ENCODE measurements around the gene LUM.

LUM gene

GRCh38 chr12:91077228-91077954 lies 33.9 kb downstream of the LUM start:
- H3K4me3 ChIP-seq, result no peak overlapping the region
- TF ChIP-seq CTCF (IDR thresholded peaks at IDR 0.05), result no peak

GRCh38 chr12:91074851-91075250 lies 36.4 kb downstream of the LUM start:
- DNase-seq (ENCODE audit: low spot score), result no peak
- no peak for TF ChIP-seq CTCF (IDR thresholded peaks at IDR 0.05)
- Histone ChIP-seq H3K27ac (peak overlapping the region; percentile 51 to 57), H3K4me3 (peak overlapping the region; percentile 44)

More at GRCh38 chr12:91077228-91077954, 33.9 kb downstream of the LUM start:
- H3K27ac ChIP-seq, result no peak overlapping the region
- DNase-seq (ENCODE audit: low spot score), result no peak

- no peak for TF ChIP-seq CTCF (IDR thresholded peaks at IDR 0.05)
- Histone ChIP-seq H3K4me3 (peak overlapping the region; percentile 44), H3K27ac (peak overlapping the region; percentile 51 to 57)
- no peak for DNase-seq (ENCODE audit: low spot score)
Measured at GRCh38 chr12:91074154-91074709, 37.1 kb downstream of the LUM start.

DNA sequence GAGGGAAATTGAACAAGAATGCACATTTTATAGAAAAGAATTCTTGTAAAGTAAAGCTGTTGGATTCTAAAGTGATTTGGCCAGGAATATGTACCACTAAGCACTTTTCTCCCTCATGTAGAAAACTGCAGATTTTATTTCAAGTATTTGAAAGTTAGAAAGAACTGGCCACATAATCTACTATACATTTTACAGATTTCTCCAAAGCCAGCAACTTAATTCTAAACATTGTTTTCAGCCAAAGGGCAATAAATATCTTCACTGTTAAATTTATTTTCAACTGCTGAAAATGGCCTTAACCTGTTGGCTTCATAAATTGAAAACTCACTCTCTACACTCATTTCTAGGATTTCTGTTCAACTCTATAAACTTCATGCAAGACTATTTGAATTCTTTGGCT lies 37.9 kb downstream of the LUM start:
- TF ChIP-seq CTCF (IDR thresholded peaks at IDR 0.05), result no peak
- no peak for DNase-seq (ENCODE audit: low spot score)
- Histone ChIP-seq H3K27ac (no peak overlapping the region), H3K4me3 (no peak overlapping the region)

DNA sequence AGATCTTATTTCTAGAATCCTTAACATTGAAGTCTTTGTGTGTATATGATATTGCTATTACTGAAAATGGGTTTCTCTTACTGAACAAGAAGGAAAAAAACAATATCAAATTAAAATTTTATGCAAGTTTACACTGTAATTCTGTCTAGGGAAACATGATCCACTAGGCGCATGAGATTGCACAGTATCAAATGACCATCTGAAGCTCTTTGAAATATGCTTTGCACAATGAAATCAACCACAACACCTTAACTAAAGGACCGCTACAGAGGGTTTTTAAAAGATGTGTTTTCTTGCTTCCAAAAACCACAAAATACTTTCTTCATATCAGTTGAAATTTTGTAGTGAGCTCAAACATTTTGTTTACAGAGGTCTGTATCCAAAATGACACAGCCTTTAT lies 38.4 kb downstream of the LUM start:
- no peak for TF ChIP-seq CTCF (IDR thresholded peaks at IDR 0.05)
- no peak overlapping the region for H3K27ac ChIP-seq
- H3K4me3 ChIP-seq, result no peak overlapping the region
- DNase-seq (ENCODE audit: low spot score), result no peak

DNA sequence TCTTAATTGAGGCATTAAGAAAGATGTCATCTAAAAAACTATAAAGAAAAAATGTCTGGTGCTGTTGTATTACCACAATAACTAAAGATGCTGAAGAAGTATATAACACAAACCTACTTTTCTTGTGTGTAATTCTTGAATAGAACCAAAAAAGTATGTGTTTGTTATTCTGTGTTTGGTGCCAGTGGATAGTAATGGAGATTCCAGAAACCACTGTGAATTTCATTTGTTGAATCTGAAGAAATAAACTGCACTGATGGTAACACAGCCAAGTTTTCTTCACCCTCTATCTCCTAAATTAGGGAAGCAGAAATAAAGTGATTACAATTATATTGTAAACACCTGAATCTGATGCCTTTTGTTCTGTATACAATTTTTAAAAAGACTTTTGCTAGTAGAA lies 40.4 kb downstream of the LUM start:
- H3K27ac ChIP-seq, result no peak overlapping the region
- no peak for DNase-seq (ENCODE audit: low spot score)
- no peak for TF ChIP-seq CTCF (IDR thresholded peaks at IDR 0.05)
- H3K4me3 ChIP-seq, result no peak overlapping the region

DNA sequence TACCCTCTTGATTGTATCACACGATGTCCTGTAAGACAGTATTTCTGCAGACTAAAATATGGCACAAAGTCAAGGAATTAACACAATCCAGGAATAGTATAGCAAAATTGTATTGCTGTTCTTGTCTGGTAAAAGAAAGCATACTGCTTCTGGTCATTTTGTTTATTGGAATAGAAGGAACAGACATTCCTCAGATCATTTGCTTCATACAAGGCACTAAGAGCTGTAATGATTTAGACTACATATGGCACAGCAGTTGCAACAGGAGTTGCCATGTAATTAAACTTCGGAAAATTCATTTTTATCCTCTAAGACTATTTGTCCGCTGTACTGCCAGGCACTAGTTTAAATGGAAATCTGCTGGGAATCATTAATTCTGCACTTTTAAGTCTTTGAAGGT lies 45.9 kb downstream of the LUM start:
- DNase-seq (ENCODE audit: low spot score), result no peak
- no peak for TF ChIP-seq CTCF (IDR thresholded peaks at IDR 0.05)

More for the DNA sequence above, 45.9 kb downstream of the LUM start:
- H3K4me3 ChIP-seq, result no peak overlapping the region
- no peak overlapping the region for H3K27ac ChIP-seq
